Stimulated activated CD4-positive, alpha-beta T cell treated with anti-CD3 and anti-CD28 coated beads, Interleukin-4, amount 100 ng/mL, for 24 hours (primary cell): Measurements from ENCODE around the gene NAT8L.

Experiments
- DNase-seq: peaks from one replicate; pipeline ENCODE4 v3.0.0-alpha.2; 2020

NAT8L gene

DNA sequence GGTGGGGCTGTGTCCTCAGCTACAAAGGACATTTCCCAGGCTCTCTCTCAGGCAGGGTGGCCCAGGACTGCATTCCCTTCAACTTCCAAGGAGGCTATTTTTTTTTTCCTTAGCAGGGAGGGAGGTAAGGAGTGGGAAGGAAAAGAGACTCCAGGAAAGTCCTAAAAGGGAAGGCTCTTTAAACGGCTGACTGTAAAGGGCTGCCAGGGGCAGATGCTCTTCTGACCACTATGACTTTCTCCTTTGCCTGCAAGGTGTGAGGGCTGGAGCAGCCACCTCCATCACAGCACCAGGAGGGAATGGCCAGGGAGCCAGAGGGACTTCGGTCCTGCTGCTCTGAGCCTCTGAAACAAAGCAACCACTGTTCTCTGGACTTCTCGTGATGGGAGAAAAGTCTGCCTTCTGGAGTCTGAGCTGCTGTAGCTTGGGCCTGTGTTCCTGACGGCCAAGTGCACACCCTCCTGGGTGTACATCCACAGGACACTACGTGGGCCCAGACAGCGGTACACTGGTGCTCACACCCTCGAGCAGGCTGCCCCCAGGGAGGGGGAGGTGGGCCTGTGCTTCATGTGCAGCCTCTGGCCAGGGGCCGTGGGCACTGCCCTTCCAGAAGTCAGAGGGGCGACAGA, 17.9 kb downstream of the NAT8L start:
- DNase-seq = no peak

DNA sequence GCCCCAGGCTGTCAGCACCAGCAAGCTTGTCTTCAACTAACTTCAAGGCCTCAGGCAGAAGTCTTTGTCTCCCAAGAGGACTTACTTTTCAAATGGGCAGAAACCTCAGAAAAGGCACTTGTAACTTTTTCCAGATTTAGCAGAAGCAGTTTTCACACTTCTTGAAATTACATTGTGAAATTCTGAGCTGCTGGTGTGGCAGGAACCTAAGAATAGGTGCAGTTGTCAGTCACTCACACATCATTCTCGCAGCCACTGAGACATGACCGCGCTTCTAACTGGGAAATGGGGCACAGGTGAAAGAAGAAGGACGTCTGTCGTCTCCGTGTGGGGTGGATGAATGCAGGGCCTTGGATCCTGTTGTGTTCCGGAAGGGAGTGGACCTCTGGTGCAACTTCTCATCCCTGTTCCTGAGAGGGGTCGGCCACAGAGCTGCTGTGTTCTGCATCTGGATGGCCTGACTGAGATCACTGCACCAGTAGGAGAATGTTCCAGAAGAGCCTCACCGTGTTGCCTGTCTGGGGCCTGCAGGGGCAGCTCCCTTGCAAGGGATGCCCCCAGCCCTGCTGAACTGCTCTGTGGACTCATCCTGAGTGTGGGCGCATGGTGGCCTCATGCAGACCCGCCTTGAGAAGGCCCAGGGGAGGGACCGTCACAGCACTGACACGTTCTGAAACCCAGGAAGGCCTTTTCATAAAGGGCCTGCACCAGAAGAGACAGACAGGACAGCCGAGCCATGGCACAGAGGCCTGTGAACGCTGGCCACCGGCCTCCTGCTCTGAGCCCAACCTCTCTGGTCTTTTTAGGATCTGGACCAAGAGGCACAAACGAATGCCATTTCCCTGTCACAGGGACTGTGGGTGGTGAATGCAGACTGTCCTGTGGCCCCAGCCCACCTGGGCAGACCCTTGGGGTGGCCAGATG, 18.7 kb downstream of the NAT8L start:
- no peak for DNase-seq

DNA sequence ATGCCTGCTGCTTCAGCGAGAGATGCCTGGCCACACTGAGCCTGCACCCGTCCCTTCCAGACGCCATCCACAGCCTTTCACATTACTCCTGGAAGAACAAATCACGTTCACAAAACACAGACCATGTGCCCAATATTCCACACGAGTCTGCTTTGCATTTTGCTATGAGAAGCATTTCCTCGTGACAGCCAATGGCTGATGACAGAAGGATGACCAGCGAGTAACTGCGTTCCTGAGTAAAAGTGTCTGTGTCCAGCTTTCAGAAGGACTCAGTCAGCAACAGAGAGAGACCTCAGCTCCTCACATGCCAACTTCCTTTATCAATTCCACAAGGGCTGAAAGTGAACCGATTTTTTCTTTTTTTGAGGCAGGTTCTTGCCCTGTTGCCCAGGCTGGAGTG, 19.5 kb downstream of the NAT8L start:
- no peak for DNase-seq

DNA sequence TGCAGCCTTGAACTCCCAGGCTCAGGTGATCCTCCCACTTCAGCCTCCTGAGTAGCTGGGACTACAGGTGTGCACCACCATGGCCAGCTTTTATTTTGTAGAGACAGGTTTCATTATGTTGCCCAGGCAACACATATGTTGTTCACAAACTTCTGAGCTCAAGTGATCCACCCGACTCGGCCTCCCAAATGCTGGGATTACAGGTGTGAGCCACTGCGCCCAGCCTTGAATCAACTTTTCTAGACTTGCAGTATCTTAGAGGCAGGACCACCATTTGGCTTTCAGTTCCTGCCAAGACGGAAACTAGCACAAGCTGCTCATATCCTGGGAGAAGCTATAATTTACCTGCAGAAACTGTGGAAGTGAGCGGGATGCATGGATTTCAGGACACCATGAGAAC, 19.9 kb downstream of the NAT8L start:
- DNase-seq = no peak

DNA sequence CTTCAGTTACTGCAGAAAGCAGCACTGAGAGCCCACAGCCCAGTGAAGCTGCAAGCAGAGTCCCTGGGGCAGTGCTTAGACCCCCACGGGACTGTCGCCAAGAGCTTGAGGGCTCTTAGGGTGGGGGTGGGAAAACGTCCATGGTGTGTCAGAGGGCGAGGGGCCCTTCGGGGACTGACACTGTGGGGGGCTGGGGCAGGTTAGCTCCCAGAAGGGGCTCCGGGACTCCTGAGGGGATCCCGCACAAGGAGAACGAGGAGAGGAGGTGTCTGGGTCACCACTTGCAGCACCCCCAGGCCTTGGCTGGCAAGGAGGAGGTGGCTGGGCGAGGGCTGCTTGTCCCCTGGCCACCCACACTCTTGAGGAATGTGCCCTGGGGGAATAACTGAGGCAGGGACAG, 20.8 kb downstream of the NAT8L start:
- no peak for DNase-seq

DNA sequence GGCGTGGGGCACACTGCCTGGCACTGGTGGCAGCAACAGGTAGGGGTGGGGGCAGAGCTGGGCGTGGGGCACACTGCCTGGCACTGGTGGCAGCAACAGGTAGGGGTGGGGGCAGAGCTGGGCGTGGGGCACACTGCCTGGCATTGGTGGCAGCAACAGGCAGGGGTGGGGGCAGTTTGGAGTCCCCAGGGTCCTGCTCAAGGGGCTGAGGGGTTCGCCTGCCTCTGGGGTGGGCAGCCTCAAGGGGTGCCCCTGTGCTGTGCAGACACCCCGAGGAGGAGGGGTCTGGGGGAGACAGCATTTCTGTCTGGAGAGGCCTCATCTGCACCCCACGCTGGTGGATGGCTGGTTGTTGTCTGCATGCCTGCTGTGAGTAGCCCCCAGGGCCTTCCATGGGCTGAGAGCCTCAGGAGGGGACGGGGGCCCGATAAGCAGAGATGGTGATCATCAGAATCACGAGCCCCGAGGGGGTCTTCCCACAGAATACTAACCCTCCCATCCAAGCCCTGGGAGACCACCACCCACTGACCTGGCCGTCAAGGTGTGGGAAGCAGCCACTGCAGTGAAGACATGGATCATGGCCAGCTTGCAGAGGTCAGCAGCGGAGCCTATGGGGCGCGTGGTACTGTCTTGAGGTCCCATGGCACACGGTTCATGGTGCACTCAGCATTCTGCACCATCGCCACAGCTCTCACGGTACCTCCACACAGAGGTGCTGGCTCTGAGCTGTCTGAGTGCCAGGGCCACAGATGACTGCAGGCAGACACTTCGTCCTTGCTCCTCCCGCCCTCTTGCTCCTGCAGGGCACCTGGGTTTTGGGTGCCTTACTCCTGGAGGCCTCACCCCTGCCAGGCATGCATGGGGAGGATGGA, 21.5 kb downstream of the NAT8L start:
- DNase-seq = no peak

DNA sequence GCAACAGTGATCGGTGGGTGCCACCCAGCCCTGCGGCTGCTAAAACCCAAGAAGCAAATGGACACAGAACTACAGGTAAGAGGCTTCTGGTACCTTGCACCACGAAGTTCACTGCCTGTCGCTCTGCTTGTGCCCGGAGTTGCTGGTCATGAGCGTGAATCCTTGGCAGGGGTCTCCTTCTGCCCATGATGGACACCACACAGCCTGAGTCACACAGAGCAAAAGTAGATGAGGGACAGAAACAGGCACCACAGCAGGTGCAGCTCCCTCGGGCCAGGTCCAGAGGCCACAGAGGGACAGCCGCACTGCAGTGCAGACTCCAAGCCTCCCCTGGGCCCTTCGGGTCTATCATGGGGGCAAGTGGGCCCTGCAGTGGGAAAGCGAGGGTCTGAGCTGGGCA, 22.4 kb downstream of the NAT8L start:
- no peak for DNase-seq

DNA sequence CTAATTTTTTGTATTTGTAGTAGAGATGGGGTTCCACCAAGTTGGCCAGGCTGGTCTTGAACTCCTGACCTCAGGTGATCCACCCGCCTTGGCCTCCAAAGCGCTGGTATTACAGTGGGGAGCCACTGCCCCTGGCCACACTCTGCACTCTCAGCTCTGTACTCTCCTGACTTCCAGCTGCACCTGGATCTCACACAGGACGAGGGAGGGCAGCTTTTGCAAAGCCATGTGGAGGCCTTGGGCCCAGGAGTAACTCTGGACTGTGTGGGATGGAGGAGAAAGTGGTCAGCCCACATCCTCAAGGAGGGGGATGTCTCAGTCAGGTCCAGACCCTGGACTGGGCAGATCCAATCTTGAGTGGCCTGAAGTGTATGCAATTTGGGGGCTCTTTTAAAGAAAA, 23.0 kb downstream of the NAT8L start:
- no peak for DNase-seq

DNA sequence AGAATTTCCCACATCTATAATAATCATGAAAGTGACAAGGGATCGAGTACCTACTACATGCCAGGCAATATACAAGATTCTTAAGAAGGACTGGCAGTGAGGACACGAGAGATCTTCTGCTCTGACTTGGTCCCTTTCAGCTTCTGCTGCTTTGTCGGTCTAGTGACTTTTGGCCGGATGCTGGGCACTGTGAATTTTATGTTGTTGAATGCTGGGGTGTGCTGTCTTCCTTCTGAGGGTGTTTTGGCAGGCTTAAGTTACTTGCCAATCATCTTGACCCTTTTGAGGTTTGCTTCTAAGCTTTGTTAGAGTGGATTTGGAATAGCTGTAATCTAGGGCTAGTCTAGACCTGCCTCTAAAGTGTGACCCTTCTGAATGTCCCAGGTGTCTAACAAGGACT, 23.5 kb downstream of the NAT8L start:
- DNase-seq = no peak

DNA sequence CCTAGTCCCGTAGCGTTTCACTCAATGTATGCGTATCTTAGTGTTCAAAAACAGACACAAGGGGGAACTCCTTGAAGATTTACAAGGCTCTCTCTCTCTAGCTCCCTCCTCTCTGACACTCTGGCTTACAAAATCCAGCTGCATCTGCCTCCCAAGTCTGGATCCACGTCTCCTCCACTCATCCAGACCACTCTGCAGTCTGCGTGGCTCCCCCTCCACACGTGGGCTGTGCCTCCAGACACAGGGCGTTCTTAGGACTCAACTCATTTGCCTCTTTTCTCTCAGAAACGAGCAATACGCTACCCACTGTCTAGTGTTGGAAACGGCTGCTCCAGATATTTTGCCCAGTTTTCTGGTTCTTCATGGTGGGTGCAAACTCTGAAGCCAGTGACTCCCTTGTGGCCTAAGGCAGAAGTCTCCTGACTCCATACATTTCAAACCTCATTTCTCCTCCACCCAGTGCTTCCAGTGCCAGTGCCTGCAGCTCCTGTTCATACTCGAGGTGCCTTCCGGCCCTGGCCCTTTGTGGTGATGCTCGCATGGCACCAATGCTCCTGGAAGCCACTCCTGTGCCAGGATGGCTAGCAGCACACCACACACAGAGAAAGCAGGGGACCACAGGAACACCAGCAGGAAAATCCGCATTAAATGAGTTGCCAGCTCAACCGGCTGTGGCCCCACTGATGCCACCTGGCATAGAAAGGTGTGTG, 24.1 kb downstream of the NAT8L start:
- no peak for DNase-seq

DNA sequence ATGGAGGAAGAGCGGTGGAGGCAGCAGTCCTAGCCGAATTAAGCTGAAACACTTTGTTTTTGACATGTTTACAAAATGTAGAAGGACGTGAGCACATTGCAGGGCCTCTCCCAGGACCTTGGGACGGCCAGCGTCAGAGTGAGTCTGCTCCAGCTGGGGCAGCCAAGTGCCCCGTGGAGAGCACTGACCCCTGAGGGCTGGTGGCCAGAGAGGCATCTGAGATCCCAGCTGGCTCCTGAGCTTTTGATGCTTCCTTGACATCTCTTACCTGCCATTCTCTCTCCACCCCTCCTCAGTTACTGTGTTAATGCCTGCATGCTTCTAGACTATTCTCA, 24.7 kb downstream of the NAT8L start:
- DNase-seq = no peak

DNA sequence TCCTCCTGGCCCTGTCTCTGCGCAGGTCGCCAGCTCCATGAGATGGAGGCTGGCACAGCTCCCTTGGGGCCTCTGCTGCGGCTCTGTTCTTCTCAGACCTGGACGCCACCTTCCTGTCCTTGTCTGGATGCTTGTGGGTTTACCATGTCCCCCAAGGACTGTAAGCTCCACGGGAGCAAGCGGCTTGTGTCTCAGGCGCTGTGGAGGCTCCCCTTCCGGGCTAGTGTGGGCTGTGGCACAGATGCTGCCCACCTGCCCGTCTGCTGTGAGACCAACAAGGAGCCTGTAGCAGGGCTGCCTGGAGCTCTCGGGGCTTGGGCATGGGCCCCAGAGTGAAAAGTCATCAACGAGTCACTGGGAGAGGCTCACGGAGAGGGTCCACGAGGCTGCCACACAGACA, 25.2 kb downstream of the NAT8L start:
- DNase-seq = no peak

DNA sequence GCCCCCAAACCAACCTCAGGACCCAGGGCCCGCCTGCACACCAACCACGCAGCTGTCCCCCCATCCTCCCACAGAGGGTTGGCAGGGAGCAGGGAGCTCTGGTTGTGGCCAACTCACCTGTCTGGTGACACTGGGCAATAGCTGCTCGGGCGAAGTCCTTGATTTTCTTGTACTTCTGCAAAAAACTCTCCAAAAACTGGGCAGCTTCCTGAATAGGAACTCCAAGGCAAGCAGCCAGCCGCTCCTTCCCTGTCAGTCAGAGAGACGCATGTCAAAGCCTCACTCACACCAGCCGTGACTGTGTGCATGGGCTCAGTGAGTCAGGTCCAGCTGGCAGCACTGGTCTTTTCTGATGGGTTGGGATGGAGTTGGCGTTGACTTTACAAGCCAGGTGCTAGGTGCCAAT, 26.4 kb downstream of the NAT8L start:
- no peak for DNase-seq

DNA sequence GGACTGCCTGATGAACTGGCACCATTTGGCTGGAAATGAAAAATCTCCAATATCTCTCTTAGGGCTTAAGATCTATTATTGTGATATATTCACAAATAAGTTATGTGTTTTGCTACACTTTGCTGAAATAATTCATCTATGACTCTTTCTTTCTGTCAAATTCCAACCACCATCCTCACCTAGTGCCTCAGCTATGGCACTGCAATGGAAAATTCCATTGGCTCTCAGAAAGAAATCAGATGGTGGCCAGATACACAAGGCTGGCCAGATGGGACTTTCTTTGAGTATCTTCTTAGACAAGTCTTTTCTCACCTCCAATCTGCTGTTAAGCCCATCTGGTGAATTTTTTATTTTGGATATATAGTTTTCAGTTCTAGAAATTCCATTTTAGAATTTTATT, 28.0 kb downstream of the NAT8L start:
- DNase-seq = no peak

DNA sequence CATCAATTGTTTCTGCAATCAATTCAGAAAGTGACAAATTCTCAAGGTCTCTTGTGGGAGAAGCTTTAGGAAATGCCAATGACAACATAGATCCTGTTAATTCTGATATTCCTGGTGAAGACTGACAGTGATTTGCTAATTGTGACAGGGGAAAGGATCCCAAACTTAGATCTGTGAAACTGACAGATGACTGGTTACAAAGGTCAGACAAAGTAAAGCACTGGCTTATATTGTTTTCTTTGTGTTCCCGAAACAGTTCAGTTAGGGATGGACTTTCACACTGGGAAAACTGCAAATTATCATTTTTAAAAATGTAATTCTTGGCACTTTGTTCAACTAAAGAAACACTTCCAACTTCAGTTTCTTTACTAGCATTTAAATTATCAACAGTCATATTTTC, 30.1 kb downstream of the NAT8L start:
- DNase-seq = no peak

DNA sequence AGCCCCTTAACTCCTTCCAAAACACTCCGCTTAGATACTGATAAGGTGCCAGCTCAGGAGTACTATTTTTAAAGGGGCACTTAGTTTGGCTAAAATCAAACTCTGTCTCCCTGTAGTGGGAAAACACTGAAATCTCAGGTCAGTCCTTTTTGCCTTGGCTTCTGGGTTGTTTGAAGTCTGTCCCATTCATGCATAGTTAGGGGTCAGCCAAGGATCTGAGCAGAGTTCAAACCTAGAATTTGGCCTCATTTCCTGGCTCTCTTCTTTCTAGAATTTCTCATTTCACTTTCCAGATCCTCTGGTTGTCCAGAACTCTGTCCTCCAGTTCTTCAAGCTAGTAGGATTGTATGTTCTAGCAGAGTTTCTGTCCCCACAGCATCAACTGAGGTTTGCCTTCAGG, 31.5 kb downstream of the NAT8L start:
- DNase-seq = no peak

DNA sequence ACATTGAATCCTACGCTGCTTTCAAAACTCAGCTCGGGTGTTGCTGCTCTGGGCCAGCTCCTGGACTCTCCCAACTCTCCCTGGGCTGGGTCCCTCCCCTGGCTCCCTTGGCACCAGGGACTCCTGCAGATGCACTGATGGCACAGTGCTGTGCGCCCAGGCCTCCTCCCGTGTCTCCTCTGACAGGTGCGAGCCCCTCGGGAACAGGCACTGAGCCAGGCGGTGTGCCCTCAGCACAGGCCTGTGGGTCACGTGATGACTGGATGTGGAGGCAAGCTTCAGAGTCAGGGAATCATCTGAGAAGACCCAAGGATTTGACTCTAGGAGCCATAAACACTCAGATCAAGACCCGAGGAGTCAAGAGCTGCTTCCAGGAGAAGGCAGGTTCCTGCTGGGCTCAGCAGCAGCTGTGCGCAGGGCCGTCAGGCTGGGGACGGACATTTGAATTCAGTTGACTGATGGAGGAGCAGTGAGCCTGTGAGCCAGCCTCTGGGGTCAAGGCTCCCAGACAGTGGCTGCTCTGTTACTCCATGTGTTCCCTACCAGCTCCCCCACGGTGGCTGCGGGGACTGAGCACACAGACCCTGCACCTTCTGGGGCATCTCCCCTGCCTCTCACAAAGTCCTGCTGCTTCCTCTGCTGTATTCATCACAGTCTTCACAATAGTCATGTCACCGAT, 33.0 kb downstream of the NAT8L start:
- DNase-seq = no peak

DNA sequence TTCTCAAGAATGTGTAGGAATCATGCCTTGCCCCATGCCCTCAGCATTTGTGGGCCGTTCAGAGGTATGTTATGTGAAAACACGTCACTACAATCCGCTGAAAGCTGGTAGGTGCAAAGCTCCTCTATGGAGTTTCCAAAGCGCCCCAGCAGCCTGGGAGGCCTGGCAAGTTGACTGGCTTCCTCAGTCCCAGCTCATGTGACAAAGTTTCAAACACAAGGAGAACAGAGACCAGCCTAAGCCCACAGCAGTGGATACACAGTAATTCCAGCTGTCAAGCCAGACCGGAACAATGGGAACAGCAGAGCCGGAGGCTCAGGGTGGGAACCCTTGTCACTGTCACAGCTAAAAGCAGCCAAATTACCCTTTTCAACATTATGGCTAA, 33.5 kb downstream of the NAT8L start:
- DNase-seq = no peak

DNA sequence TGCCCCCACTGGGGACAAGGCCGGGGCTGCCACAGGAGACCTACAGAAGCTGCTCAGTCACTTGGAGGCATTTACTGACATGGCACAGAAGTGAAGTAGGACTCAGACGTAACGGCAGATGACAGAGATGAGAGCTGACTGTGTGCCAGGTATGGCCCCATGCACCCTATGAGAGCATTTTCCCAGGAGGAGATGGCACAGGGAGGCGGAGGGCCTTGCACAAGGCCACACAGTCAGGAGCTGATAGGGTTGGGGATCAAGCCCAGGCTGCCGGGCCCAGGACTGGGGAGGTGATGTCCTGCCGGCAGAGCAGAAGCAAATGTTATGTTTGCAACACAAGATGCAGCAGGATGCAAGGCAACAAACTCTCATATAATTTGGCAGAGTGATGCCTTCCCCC, 34.1 kb downstream of the NAT8L start:
- DNase-seq = no peak

DNA sequence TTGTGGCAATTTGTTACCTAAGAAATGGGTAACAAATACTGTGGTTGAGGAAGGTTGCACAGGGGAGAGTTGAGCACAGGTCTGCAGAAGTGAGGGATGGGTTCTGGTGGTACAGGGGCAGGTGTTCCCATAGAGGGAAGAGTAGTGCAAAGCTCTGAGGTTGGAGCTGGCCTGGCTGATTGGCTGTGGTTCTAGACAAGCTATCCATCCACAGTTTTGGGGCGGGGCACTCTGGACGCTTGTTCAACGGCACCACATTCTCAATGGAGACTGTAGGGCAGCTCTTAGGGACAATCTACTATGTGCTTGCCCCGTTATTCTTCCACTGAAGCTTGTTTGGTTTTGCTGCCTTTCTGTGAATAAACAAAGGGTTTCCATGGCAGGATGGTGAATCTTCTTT, 35.4 kb downstream of the NAT8L start:
- no peak for DNase-seq

DNA sequence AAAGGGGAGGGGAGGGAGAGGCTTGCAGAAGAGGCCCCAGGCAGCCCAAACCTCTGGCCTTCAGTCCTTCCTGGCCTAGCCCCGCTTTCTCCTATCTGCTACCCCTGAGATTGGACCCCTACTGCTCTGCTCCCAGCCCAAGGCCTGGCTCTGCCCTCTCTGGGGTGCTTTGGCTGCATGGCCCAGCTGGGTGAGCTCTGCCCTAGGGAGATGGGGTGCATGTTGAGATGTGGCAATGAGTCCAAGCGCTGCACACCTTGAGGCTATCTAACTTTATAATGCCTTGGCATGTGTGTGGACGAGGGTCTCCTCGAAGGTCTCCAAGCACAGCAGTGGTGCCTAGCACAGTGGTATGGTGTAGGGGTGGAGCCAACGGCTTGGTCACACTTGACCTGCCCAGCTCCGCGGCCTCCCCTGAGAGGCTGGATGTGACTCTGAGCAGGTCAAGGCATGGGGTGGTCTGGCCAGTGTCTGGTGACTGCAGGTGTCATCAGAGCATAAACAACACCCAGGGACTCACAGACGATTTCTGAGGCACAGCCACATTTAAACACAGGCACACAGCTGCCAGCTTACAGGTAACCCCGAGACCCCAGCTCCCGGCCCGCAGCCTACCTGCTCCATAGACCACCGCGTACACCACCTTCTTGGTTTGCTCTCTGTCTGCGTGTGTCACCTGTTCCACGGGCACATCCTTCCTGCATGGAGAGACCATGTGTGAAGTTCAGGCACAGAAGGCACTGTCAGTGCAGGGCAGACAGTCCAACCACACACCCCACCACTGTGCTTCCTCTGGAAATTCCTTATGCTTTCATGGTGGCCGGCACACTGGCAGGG, 36.3 kb downstream of the NAT8L start:
- DNase-seq = no peak
